ENCODE measurements around the gene CCDC33.

Gene CCDC33

DNA sequence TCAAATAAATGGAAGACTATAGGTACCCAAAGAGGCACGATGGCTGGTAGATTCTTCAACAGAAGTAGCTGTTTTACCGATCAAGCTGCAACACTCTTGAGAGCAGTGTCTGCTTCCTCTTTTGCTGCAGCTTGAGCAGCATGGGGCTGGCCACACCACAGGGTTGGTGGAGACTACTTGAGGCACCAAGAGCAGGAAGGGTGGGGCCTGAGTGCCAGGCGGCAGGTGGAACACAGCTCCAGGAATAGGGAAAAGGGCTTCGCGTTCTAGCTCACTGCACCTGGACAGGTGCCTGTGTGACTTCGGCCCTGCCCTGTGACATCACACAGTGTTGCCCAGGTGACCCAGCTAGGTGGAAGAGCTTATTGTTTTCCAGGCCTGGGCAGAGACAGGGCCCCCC lies at the start of gene CCDC33:
Gene CCDC33, plus strand, starts transcription at position 365 of the 400 bp plus-strand sequence. CDS start 394 bp downstream, outside the sequence.
- DNase-seq: peak; percentile 54

DNA sequence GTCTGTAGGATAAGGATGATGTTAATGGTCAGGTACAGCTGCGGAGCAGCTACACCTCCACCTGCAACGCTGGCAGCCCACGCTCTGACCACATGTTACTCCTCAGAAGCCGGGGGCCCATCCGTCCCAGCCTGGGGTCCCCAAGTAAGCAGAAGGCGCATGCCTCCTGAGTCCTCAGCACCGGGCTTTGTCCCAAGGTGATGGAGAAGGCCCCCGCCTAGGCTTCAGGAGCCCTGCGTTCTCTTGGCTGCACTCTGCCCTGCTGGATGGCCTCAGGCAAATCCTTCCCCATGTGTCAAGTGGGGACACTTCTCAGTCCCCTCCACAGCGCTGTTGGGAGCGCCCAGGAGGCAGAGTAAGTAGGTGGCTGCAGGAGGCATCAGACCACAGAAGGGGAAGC lies 47.9 kb upstream of the CCDC33 start:
- no peak for DNase-seq

DNA sequence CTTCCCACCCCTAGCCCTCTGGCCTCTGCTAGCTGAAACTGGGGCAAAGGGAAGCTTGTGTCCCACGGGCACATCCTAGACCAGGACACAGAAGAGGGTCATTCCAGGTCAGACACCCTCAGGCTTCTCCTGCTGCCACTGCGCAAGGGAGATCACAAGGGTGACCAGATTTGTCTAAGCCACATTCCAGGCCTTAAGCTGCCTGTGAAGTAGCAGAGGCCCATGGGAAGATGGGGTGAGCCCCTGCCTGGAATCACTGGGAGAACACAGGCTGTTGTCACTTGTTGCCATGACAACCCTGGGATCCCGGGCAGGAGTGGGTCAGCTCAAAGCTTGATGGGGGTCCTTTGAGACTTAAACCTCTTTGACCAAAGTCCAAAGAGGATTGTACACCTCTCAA lies 44.3 kb upstream of the CCDC33 start:
- DNase-seq: no peak

DNA sequence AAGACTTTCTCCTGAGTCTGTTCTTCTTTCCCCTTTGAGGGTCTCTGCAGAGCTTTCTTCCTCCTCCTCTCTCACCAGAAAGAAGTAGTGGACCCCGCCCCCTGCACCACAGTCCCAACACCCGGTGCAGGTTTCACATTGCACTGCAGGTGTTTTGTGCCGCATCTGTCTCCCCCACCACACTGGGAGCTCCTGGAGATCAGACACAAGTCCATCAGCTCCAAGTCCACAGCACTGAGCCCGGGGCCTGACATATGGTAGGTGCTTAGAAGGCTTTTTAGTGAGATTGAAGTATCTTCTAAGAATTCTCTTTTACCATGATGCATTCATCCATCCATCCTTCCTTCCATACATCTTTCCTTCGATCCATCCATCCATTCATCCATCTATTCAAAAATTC lies 43.4 kb upstream of the CCDC33 start:
- no peak for DNase-seq

DNA sequence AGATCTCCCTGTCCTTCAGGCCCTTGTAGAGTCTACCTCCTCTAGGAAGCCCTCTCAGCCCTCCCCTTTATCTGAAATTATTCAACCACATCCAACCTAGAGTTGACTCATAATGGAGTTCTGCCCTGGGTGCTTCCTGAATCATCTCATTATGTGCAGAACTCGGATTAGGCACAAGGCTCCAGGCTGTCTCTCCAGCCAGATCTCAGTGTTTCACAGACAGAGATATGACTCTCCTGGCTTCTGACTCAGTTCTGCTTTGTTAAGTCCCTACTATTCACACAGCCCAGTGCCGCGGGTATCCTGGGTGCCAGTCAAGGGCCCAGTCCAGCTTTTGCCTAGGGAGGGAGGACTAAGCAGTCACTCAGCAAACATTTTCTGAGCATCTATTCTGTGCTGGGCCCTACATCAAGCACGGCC lies 42.8 kb upstream of the CCDC33 start:
- DNase-seq: no peak

DNA sequence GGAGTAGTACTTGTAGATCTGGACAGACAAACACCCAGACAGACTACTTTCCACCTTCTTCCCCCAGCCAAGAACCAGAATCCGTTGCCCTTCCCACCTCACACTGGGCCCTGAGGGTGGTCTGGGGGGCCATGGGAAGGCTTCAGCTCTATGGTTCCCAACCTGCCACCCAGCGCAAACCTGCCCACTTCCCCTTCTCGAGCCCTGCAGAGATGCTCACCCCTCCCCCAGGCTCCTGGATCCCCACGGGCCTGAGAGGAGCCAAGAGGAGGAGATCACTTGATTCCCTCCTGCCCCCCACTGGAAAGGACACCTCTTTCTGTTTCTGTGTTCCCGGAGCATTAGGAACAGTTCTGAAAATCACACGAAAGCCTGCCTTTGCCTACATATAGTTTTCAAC lies 42.2 kb upstream of the CCDC33 start:
- DNase-seq: no peak

DNA sequence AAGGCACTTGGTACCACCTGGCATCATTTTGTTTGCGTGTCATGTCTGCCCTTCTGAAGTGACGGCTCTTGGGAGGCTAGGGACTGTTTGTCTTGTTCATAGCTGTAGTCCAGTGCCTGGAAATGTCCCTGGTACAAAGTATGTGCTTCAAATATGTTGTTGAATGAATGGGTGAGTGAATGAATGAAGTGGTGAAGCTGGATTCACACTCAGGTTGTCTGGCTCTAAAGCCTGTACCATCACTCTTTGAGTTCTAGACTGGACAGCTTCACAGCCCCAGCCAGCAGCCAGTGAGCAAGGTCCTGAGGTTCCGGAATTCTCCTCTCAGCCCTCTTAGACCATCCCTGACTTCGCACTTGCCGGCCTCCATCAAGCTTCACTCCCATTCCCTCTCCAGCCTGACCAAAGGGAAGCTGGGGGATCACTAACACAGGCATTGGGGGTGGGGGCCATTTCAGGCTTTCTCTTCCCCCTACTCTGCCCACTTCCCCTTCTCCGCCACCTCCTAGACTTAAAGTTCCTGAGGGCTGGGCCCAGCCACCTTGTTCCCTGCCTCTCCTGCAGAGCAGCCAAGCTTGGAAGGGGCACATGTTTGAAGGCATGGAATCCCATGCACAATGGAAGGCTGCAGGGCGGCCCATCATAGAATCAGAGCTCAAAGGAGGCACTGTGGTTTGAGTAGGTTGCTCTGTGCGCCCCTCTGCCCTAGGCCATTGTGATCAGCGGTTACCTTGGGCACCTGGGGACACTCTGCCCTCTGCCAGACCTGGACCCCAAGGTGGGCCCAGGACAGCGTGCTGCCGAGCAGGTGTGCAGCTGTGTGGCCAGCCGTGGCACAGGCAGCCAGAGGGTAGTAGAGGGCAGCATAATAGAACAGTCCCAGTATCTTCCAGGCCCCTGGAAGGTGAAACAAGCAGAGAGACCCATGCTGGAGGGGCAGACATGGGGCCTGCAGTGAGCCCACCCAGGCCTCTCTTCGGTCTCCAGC lies 41.3 kb upstream of the CCDC33 start:
- DNase-seq: no peak

DNA sequence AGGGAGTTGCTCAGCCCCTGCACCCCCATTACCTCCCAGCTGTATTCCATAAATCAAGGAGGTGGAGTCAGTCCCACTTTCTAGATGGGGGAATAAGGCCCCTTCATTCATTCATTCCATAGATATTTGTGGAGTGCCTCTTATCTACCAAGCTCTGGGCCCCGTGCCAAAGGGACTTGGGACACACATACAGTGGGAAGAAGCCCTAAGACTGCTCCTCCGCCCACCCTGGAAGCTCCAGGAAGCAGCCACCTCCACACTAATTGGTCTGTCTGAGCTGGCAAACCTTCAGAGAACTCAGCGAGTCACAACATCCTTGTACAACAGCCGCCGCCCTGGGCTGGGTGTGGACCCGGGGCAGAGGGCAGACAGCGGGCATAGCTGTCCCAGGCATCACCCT lies 40.0 kb upstream of the CCDC33 start:
- no peak for DNase-seq

DNA sequence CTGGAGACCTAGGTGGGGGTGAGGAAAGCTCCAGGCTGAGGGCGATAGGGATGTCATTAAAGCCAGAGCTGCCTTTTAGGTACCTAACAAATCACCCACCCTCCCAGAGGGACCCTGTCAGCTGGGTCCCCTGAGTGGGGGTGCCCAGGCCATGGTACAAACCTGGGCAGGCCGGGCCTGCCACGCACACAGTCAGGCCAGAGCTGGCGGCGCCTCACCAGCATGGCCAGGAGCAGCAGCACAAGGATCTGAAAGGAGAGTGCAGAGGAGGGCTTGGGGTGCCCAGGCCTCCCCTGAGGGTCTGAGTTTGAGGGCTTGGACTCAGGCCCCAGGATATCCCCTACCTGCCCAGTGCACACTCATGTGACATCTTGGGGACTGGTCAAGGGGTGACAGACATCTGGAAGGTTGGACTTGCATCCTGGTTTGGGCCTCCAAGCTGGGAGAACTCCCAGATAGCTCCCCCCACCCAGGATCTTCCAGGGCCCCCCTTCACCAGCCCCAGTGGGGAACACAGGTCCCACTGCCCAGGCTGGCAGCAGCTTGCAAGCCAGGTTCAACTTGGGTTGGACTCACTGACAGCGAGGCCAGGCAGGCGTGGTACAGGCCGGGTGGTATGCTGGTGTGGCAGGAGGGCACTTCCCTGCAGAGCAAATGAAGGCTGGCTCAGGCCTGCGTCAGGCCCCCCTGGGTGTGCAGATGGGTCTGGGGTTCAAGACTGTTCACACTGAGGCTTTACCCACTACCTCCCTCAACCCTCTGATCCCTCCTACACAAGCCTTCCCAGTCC lies 38.8 kb upstream of the CCDC33 start:
- no peak for DNase-seq

DNA sequence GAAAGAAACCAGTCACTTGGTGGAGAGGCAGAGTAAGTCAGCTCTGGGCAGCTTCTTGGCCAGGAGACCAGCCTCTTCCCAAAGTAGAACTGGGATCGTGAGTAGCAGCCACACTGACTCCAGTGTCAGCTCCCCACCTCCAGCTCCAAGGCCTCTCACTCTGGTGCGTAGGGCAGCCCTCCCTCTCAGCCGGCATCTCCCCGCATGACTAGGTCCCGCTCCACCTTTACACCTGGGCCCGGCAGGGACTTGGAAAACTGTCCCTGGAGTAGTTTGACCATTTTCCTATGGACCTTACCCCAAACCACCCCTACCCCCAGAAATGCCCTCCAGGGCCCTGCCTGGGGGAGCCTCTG lies 36.9 kb upstream of the CCDC33 start:
- no peak for DNase-seq

DNA sequence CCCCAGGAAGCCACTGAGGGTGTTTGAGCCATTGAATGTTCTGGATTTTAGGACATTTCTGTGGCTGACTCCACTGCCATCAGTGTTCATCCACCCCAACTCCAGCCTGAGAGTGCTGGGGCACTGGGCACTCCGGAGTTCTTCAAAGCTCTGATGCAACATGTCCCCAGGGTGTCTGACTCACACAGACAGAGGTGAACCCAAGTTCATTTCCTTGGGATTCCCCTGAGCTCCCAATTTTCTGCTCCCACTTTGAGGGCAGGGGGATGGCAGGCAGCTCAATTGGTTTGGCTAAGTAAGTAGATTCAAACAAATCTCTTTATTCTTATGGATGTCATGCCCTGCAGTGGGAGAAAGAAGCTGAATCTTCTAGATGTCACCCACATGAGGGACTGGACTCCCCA lies 35.7 kb upstream of the CCDC33 start:
- no peak for DNase-seq

DNA sequence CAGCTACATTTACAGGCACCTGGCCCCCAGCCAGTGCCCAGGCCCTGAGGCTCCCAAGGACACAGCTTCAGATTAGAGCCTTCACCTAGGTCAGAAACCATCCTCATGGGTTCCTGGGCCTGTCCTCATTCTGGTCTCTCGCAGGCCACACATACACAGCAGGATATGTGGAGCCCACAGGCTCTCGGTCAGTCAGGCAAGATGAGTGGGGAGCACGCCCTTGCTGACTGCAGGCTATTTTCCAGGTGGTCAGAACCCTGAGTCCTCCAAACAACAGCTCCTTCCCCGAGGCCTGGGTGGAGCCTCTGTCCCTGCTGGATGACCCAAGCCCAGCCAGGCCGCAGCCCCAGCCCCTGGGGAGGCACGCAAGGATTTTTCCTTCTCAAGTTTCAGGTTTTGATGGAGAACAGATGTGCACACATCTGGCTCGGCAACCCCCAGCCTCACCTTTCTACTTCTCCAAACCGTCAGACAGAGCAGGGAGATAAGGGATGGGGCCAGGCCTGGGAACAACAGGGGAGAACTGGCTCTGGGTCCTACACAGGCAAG lies 35.2 kb upstream of the CCDC33 start:
- DNase-seq: no peak

DNA sequence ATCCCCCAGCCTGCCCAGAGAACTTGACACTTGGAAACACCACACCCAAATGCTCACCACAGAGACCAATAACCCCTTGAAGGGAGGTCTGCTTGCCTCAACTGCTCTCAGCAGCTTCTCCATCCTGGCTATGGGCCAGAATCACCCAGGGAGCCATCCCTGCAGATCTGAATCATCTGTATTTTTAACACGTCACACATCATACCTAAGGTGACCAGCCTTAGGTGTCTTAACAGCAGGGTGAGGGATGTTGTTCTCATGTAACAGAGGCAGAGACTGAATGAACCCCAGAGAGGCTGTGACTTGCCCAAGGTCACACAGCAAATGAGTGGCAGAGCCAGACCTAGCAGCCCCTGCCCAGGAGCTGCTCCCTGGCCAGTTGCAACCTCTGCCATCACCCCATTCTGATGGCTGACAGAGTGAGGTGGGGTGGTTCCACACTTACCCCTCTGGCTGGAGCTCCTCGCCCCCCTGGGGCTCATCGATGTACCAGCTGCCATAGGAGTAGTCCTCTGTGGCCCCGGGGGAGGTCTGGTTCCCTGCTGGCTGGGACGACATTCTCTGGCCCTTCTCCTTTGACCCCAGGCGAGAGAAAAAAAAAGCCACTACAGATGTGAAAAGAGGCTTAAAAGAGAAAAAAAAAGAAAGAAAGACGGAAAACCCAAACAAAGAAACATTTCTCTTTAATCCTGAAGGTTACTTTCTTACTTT lies 34.3 kb upstream of the CCDC33 start:
- DNase-seq: no peak

DNA sequence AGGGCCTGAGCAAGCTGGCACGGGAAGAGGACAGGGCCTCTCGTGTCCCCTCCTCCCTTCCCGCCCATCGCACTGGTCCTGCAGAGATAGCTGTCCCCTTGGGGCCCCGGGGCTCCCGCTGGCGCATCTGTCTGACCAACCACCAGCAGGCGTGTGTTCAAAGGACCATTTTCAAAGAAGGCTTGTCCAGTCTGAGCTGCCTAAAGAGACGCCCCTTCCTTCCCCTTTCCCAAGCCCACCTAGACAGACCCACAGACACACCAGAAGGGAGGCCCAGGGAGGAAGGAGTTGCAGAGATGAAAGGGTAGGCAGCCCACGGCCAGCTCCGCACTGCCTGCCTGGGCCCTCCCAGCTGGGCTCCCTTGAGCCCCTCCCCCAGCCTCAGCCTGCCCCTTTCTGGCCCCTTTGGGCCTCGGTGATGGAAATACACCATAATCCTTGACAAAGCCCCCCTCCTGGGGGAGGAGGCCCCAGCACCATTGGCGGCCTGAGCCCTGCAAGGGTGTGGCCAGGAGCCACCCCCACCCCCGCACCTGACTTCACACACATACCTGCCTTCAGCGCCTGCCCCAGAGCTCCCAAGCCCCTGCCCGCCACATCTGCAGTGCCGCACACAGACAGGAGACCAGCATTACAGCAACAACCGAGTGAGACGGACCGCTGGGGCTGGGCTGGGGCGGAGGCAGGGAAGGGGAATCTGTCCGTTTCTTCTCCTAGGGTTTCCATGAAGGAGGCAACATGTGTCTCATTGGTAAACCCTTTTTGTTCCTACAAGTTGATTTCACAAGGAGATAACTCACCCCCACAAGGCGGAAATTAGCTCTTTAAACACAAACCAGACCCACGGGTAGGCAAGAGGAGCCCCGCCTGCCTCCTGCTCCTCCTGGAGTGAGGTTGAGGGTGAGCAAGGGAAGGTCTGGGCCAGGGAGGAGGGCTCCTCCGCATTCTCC lies 33.4 kb upstream of the CCDC33 start, which contains the start of gene STRA6:
Gene STRA6, minus strand, starts transcription at position 336 of the 950 bp plus-strand sequence. CDS start 520 bp downstream, outside the sequence.
- no peak for DNase-seq

DNA sequence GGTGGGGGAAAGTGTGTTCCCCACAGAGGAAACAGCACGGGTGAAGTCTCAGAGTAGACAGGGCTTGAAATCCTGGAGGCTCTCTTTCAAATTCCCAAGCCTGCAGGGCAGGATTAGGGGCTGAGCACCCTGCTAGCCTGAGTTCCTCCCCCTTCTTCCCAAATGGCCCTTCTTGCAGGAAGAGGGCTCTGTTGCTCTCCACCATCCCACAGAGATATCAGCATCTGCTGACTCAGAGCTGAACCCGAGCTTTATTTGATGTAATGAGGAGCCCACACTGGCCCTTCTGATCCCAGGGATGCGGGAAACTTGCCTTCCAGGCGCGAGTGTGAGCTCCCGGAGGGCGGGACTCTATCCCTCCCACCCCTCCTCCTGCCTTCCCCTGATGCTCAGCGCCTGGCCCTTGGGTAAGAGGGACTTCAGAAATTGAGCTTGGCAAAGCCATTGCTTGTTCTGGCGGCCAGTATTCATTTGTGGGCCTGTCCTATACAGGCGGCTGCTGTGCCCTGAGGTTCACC lies 32.2 kb upstream of the CCDC33 start:
- no peak for DNase-seq

DNA sequence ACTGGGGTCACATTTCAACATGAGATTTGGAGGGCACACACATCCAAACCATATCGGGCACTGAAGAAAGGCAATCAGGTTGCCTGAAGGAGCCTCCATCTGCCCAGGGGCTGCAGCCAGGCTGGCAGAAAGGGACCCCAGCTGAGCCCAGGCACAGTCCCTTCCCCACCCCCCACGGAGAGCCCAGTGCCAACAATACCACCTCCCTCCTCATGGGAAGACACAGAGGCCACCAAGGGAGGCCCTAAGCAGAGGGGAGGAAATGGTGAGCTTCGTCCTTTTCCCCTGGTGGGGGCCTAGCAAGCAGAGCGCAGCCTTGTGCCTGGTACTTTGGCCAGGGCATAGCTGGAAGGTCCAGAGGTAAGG lies 30.6 kb upstream of the CCDC33 start:
- DNase-seq: no peak

DNA sequence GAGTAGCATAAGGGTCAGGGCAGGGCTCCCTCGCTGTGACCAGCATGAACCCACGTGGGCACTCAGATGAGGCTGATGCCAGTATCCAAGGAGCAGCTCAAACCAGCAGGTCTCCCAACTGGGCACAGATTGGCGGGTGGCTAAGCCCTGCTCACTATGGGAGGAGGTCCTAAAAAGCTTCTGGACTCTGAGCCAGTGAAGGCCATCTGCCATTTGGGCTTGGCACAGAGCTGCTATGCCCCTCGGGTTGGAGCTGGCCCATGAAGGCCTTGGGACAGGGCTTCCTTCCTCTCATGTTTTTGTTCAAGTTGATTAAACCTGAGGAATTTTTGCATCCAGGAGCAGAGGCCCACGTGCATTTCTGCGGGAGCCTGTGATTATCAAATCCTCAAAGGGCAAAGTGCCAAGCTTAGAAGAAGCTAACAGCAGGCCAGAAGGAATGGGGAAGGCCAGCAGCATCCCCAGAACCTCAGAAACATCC lies 29.3 kb upstream of the CCDC33 start:
- DNase-seq: no peak

DNA sequence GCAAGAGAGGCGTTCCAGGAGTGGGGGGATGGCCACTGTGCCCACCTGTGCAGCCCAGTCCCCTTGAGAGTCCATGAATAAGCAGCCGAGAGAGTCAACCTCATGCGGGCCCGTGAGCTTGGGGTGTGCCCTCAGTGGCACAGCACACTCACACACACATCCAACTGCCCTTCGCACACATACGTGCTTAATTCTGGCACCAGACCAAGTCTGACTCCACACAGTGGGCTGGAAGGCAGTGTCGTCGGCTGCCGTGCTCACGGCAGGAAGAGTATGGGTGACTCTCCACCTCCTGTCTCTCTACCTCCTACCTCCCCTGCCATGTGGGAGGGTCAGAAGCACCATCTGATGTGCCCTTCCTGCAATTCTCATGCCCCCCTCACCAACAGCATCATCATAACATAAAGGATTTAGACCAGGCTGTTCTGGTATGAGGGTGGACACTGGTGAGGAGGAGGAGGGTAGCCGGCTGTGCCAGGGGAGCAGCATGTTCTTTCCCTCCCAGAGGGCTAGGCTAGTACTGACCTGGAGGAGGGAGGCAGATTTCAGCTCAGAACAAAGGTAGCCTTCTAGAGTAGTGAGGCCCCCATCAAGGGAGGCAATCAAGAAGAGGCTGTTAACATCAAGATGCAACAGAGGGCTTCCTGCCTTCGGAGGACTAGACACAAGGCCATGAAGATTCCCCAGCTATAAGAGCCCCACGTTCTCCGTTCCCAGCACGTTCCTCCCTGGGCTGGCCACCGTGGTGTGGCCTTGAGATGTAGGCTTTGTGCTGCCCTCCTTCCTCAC lies 28.3 kb upstream of the CCDC33 start:
- no peak for DNase-seq

DNA sequence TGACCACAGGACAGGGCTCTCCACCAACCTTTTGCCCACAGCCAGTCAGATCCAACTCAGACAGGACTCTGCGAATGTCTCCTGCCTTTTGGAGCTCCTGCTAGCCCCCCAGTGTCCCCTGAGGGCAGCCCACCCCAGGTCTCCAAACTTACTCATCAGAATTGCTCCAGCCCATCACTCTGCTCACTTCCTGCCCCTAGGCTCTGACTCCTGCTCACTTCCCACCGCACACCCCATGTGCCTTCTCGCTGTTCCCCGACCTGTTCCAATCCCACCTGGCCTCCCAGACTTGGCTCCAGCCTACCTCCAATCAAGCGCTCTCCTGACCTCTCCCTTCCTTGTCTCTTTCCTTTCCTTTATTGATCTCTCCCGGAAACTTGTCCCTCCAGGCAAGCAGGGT lies 27.6 kb upstream of the CCDC33 start:
- no peak for DNase-seq

DNA sequence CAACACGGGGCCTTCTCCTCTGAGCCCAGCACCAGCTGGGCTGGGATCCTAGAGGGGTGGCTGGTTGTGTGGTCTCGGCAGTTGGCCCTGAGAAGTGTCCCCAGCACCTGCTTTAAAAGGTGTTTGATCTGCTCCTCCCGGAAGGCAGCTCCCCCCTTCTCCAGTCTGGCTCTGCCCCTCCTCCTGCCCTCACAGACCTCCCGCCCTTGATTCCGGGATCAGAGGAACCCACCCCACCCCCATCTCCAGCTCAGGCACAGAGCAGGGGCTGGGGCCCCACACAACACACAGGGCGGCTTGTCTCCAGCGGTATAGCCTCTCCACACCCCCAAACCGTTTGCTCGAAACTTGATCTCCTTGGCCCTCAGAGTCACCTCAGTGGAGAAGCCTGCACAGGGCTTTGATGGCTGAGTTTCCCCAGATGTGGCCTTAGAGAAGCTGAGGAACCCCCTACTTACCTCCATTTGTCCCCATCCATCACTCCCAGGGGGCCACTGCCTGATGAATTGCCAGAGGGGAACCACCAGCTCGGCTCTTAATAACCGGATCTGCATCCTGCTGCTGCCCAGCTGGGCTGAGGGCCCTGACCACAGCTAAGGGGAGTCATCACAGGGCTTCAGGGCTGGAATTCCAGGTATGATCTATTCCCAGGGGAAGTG lies 27.1 kb upstream of the CCDC33 start:
- DNase-seq: no peak
